Activated naive CD4-positive, alpha-beta T cell (primary cell): Measurements from ENCODE around the gene GTF2IRD1.
A peak's percentile ranks its signal among the peaks of the same experiment; 100 is the strongest.
"Not testable (repeated sequence)": the region's sequence is repeated elsewhere in the genome, so short reads cannot be mapped to it uniquely, and the experiment has no call there.

Experiments used
- DNase-seq, 4 experiments: peaks; one replicate each; lab custom pipeline; 2025; lab: John Stamatoyannopoulos, UW

GTF2IRD1 gene

DNA sequence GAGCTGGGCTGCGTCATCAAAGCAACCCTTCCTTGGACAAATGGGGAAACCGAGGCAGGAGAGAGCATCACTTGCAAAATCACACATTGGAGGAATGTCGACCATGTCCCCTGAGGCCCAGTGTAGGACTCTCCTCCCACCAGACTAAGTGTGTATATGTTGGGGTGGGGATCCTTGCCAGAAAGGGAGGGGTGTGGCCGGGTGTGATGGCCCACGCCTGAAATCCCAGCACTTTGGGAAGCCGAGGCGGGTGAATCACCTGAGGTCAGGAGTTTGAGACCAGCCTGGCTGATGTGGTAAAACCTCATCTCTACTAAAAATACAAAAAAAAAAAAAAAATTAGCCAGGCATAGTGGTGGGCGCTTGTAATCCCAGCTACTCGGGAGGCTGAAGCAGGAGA is 23.3 kb upstream of the GTF2IRD1 start:
- DNase-seq: not testable (repeated sequence)

- no peak for DNase-seq
These were observed 22.7 kb upstream of the GTF2IRD1 start for GRCh38 chr7:74430961-74431466.

- DNase-seq: not testable (repeated sequence)
These were observed 16.5 kb upstream of the GTF2IRD1 start for GRCh38 chr7:74437291-74437571.

DNA sequence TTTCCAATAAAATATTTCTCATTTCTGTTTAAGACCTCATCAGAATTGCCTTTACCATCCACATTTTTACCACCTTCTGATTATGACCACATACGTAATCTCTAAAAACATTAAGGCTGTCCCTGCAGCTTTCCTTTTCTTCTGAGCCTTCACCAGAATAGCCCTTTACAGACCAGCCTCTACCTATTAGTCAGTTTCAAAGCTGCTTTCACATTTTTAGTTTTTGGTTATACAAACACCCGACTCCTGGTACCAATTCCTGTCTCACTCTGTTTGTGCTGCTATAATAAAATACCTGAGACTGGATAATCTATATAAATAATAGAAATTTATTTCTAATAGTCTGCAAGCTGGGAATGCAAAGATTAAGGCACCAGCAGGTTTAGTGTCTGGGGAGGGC is 15.4 kb upstream of the GTF2IRD1 start:
- no peak for DNase-seq

DNA sequence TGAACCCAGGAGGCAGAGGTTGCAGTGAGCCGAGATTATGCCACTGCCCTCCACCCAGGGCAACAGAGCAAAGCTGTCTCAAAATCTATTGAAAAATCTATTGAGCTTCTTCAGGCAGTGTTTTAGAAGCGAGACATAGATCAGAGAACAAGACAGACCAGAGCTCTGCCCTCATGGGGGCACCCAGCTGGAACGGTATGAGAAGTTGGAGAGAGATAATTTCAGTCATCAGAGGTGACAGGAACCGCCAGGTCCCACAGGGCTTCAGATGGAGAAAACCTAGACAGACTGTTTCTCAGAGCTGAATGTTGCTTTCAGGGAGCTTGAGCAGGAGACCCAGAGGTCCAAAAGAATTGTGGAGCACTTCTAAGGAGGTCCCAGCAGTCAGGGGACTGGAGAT is 14.2 kb upstream of the GTF2IRD1 start:
- DNase-seq: no peak

DNA sequence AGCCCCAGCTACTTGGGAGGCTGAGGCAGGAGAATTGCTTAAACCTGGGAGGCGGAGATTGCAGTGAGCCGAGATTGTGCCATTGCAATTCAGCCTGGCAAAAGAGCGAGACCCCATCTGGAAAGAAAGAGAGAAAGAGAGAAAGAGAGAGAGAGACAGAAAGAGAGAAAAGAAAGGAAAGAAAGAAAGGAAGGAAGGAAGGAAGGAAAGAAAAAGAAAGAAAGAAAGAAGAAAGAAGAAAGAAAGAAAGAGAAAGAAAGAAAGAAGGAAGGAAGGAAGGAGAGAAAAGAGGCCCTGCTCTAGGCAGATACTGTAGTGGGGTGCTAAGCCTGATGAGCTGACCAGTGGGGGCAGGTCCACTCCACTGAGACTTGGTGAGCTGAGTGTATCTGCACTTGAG is 13.6 kb upstream of the GTF2IRD1 start:
- not testable (repeated sequence) for DNase-seq

- no peak for DNase-seq
These were observed 11.9 kb upstream of the GTF2IRD1 start for GRCh38 chr7:74441801-74442200.

- DNase-seq: no peak
These were observed 10.0 kb upstream of the GTF2IRD1 start for GRCh38 chr7:74443543-74444247.

- no peak for DNase-seq
These were observed 4.6 kb upstream of the GTF2IRD1 start for GRCh38 chr7:74449144-74449543.

DNA sequence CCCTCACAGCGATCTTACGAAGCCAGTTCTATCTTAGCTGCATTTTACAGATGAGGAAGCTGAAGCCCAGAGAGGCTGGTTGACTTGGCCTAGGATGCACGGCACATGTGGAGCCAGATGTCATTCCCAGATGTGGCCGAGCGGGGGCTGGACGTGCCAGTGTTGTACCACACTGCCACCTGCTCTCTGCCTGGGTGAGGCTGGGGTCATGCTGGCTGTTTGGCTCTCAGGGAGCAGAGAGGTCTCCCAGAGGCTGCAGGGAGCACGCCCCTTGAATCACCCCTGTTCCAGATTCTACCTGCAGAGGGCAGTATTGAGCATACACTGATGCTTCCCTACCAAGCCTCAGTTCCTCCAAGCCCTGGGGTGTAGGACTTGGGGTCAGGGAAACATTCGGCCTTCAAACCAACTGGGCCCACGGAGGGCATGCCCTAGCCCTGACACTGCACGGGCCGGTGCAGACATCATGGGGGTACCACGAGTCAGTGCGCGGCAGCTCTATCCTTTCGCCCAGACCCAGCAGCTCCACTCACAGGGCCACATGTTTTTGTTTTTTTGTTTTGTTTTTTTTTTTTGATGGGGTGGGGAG is 3.8 kb upstream of the GTF2IRD1 start:
- peak; percentile 28 to 47 (median 44) for DNase-seq

DNA sequence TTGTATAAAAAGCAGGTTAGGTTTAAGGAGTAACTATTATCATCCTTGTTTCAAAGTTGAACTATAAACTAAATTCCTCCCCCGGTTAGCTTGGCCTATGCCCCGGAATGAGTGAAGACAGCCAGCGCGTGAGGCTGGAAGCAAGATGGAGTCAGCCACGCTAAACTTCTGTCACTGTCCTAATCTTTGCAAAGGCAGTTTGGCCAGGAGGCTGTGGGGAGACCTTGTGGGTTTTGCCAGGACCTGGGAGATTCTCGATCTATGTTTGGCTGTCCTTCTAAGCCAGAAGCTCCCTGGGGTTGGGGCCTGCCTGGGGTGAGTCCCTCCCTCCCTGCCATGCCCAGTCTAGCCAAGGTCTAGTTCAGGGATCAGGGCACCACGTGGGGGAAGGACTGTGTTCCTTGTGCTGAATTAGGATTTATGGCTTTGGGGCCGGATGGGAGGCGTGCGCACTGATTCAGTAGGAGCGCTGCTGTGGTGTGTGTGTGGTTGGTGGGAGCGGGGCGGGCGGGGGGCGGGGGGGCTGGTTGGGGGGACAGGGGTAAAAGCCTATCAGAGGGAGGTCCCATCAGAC is 871 bp upstream of the GTF2IRD1 start:
- DNase-seq: peak in 2 of 4 experiments; percentile 26 to 29

GRCh38 chr7:74454021-74454924 is 567 bp downstream of the GTF2IRD1 start:
- DNase-seq: no peak

DNA sequence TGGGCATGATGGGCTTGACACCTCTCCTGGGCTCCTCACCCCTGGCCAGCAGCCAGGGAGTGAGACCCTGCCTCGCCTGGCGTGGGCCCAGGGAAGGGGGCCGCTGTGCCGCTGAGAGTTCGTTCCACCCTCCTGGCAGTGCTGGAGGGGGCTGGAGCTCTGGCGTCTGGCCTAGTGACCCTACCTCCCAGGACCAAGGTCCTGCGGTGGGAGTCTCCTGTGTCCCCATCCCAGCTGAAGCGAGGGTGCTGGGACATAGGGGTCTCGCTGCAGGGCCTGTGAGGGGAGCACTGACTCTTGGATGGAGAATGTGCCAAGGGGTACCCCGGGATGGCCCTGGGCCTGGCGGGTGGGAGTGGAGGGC is 1.2 kb downstream of the GTF2IRD1 start:
- DNase-seq: no peak

DNA sequence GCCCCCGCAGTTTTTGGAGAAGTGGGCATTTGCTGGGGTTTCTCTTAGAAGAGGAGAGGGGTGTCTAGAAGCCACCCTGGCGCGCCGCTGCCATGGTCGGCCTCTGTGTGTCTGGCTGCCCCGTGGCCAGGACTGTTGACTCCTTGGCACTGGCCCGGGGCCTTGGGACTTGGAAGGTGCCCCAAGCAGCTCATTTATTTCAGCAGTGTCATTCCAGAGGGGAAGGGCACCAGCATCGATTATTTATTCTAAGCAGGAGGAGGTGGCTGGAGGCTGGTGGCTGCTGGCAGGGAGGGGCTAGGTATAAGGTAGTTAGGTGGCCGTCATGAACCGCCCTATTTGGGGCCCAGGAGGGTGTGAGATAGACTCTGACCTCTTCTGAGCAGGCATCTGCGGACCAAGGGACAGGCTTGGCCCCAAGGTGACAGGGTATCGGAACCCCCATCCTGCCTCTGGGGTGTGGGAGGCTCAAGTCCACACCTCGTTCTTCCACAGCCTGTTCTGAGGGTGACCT is 1.6 kb downstream of the GTF2IRD1 start:
- no peak for DNase-seq

GRCh38 chr7:74455928-74456327 is 2.2 kb downstream of the GTF2IRD1 start:
- DNase-seq: no peak

- DNase-seq: no peak
These were observed 3.3 kb downstream of the GTF2IRD1 start for GRCh38 chr7:74457007-74457406.

DNA sequence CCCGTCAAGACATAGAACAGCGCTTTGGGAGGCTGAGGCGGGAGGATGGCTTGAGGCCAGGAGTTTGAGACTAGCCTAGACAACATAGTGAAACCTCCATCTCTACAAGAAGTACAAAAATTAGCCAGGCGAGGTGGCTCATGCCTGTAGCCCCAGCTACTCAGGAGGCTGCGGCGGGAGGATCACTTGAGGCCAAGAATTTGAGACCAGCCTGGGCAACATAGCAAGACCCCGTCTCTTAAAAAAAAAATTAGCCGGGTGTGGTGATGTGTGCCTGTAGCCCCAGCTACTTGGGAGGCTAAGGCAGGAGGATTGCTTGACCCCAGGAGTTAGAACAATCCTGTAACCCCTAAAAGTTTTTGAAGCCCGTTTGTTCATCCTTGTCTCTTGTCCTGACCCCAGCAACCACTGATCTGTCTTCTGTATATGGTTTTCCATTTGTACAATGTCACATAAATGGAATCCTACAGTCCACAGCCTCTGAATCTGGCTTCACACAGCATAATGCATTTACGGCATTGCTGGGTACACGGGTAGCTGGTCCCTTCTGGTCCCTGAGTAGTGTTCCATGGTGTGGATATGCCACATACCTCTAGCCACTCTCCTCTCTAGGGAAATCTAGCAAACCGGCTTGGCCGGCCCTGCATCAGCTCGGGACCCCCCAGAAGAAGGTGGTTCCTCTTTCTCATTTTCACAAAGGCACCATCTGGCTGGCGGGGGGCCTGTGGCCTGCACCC is 8.4 kb downstream of the GTF2IRD1 start:
- DNase-seq: no peak

DNA sequence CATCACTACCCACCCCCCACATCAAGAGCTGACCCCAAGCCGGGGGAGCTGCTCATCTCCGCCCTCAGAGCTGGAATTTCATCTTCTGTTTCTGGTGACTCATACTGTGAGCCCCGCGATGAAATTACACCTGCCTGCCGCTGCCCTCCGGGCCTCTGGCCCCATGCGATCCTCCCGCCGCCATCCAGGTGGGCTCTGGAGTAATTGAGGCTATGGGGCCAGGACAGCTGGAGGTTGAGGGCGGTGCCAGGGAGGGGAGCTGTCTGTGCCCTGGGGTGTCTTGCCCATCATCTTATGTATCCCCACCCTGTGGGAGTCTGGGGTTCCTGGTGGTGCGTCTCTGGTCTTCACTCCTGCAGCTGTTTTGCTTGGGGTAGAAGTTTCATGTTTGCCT is 9.0 kb downstream of the GTF2IRD1 start:
- DNase-seq: no peak

- no peak for DNase-seq
These were observed 11.5 kb downstream of the GTF2IRD1 start for GRCh38 chr7:74464931-74465886.

- DNase-seq: no peak
These were observed 12.6 kb downstream of the GTF2IRD1 start for GRCh38 chr7:74466196-74466813.
